Measurements from ENCODE around the gene ILK.

Gene ILK

GRCh38 chr11:6596239-6596877 is 7.2 kb upstream of the ILK start:
- TF ChIP-seq EZH2phosphoT487 (conservative IDR thresholded peaks at IDR 0.05; ENCODE audit: low read length) (no peak), CTCF (IDR thresholded peaks at IDR 0.05; ENCODE audit: insufficient read depth, low read length, poor library complexity, severe bottlenecking) (no peak)
- Histone ChIP-seq H3K9me2 (replicated peaks; ENCODE audit: insufficient read depth, low read length) (no peaks in the 10 kb centered on the region), H3K27me3 (ENCODE audit: low read length) (no peaks in the 10 kb centered on the region), H3K4me2 (ENCODE audit: low read depth, low read length, poor library complexity, severe bottlenecking) (no peak overlapping the region), H2AFZ (ENCODE audit: low read depth, low read length, severe bottlenecking) (no peak overlapping the region), H3K79me2 (ENCODE audit: insufficient read depth, low read length) (peaks cover 24% of the 10 kb centered on the region), H3K36me3 (ENCODE audit: low read length) (peaks cover 14% of the 10 kb centered on the region; the same call in 1 of the 2 replicates), H4K20me1 (ENCODE audit: low read depth, low read length) (no peaks in the 10 kb centered on the region; the same call in 1 of the 2 replicates), H3K4me3 (ENCODE audit: insufficient read depth, low read length, poor library complexity, severe bottlenecking) (no peak overlapping the region), H3K9me3 (ENCODE audit: insufficient read depth, low read length) (no peaks in the 10 kb centered on the region), H3F3A (ENCODE audit: insufficient read depth) (no peaks in the 10 kb centered on the region), H3K9ac (ENCODE audit: low read length) (no peak overlapping the region), H3K27ac (ENCODE audit: low read depth, low read length) (no peak overlapping the region)

DNA sequence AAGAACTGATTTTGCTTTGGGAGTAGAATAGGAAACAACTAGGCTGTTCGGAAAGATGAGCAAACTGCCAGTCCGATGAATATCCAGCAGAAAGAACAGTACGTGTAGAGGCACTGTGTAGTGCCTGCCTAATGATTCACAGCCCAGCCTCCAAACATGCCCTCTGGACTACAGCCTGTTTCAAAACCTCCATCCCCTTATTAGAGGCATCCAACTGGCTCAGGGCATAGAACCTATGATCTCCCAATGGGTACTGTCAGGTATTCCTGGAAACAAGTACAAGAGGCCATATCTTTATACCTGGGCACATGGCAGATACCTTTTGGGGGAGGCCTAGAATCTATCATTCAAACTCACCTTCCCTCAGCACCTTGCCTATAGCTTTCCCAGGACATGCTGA is 5.0 kb upstream of the ILK start:
- H3K9ac ChIP-seq (ENCODE audit: low read length): no peak overlapping the region
- no peaks in the 10 kb centered on the region for H3K9me3 ChIP-seq (ENCODE audit: insufficient read depth, low read length)
- H3K4me2 ChIP-seq (ENCODE audit: low read depth, low read length, poor library complexity, severe bottlenecking): no peak overlapping the region
- TF ChIP-seq CTCF (IDR thresholded peaks at IDR 0.05; ENCODE audit: insufficient read depth, low read length, poor library complexity, severe bottlenecking) (no peak), EZH2phosphoT487 (conservative IDR thresholded peaks at IDR 0.05; ENCODE audit: low read length) (no peak)
- peaks cover 14% of the 10 kb centered on the region; the same call in 1 of the 2 replicates for H3K36me3 ChIP-seq (ENCODE audit: low read length)
- H3K4me3 ChIP-seq (ENCODE audit: insufficient read depth, low read length, poor library complexity, severe bottlenecking): no peak overlapping the region
- H3F3A ChIP-seq (ENCODE audit: insufficient read depth): no peaks in the 10 kb centered on the region
- no peaks in the 10 kb centered on the region for H3K27me3 ChIP-seq (ENCODE audit: low read length)
- no peaks in the 10 kb centered on the region; the same call in 1 of the 2 replicates for H4K20me1 ChIP-seq (ENCODE audit: low read depth, low read length)
- H3K9me2 ChIP-seq (replicated peaks; ENCODE audit: insufficient read depth, low read length): no peaks in the 10 kb centered on the region
- H3K27ac ChIP-seq (ENCODE audit: low read depth, low read length): no peak overlapping the region
- peaks cover 45% of the 10 kb centered on the region for H3K79me2 ChIP-seq (ENCODE audit: insufficient read depth, low read length)
- no peak overlapping the region for H2AFZ ChIP-seq (ENCODE audit: low read depth, low read length, severe bottlenecking)

- H3K9me2 ChIP-seq (replicated peaks; ENCODE audit: insufficient read depth, low read length): no peaks in the 10 kb centered on the region
- no peaks in the 10 kb centered on the region; the same call in 1 of the 2 replicates for H4K20me1 ChIP-seq (ENCODE audit: low read depth, low read length)
- no peaks in the 10 kb centered on the region for H3K9me3 ChIP-seq (ENCODE audit: insufficient read depth, low read length)
- H3F3A ChIP-seq (ENCODE audit: insufficient read depth): 0 out of 2 replicates have a peak, but pooled peaks cover 2% of the 10 kb centered on the region
- peaks cover 54% of the 10 kb centered on the region for H3K79me2 ChIP-seq (ENCODE audit: insufficient read depth, low read length)
- TF ChIP-seq EZH2phosphoT487 (conservative IDR thresholded peaks at IDR 0.05; ENCODE audit: low read length) (no peak), CTCF (IDR thresholded peaks at IDR 0.05; ENCODE audit: insufficient read depth, low read length, poor library complexity, severe bottlenecking) (no peak)
- no peak overlapping the region for H3K27ac ChIP-seq (ENCODE audit: low read depth, low read length)
- peaks cover 14% of the 10 kb centered on the region; the same call in 1 of the 2 replicates for H3K36me3 ChIP-seq (ENCODE audit: low read length)
- no peak overlapping the region for H3K4me3 ChIP-seq (ENCODE audit: insufficient read depth, low read length, poor library complexity, severe bottlenecking)
- H3K4me2 ChIP-seq (ENCODE audit: low read depth, low read length, poor library complexity, severe bottlenecking): no peak overlapping the region
- no peak overlapping the region for H3K9ac ChIP-seq (ENCODE audit: low read length)
- H3K27me3 ChIP-seq (ENCODE audit: low read length): no peaks in the 10 kb centered on the region
- H2AFZ ChIP-seq (ENCODE audit: low read depth, low read length, severe bottlenecking): no peak overlapping the region
Measured at GRCh38 chr11:6599449-6599848, 4.1 kb upstream of the ILK start.
